Gastroesophageal sphincter (tissue), 4 donors: ENCODE results near the gene NGB. TPM values are rescaled to one million over a fixed set of nuclear protein-coding genes. Genes with fewer than 3 reads are reported as not detected.
A peak's percentile ranks its signal among the peaks of the same experiment; 100 is the strongest.

Source experiments
- ATAC-seq: fragments of 150-250 bp; one replicate; pipeline ENCODE4 v1.9.1; 2016; ENCODE audit warnings: mild to moderate bottlenecking, moderate library complexity
- H3K27ac ChIP-seq, 4 donors: fragments of 200-600 bp; sonication (generic) in 3 of 4; 1 replicate in 3 of 4; 2 replicates in 1 of 4; pipeline ENCODE4 v1.5.1; 2016 to 2019
- H3K27me3 ChIP-seq: fragments of 200-600 bp; sonication (generic); one replicate; pipeline ENCODE4 v1.5.1; 2019
- H3K36me3 ChIP-seq, 2 donors: fragments of 200-600 bp; sonication (generic); one replicate each; pipeline ENCODE4 v1.5.1; 2019; ENCODE audit warnings: control low read depth in 1 of 2
- H3K4me1 ChIP-seq, 3 donors: fragments of 200-600 bp; sonication (generic); 1 replicate in 2 of 3; 2 replicates in 1 of 3; pipeline ENCODE4 v1.5.1; 2016 to 2019; ENCODE audit warnings: control low read depth in 2 of 3
- H3K4me3 ChIP-seq, 2 donors: fragments of 200-600 bp; sonication (generic); one replicate each; pipeline ENCODE4 v1.5.1; 2019; ENCODE audit warnings: mild to moderate bottlenecking in 1 of 2, moderate library complexity in 1 of 2
- H3K9me3 ChIP-seq, 3 donors: fragments of 200-600 bp; sonication (generic); one replicate each; pipeline ENCODE4 v1.5.1; 2017 to 2019; ENCODE audit warnings: control low read depth in 2 of 3
- EP300 ChIP-seq: sonication (generic); formaldehyde crosslinking; IDR thresholded peaks from one replicate; pipeline ENCODE4 v1.6.1; 2017; ENCODE audit warnings: antibody characterized with exemption, mild to moderate bottlenecking
- POLR2A ChIP-seq, 2 donors: fragments of 450-650 bp; IDR thresholded peaks; one replicate each; pipeline ENCODE4 v1.6.1; 2017; ENCODE audit warnings: antibody characterized with exemption in 2 of 2, mild to moderate bottlenecking in 2 of 2, moderate library complexity in 1 of 2
- POLR2AphosphoS5 ChIP-seq: sonication (generic); formaldehyde crosslinking; IDR thresholded peaks from one replicate; pipeline ENCODE4 v1.6.1; 2017; ENCODE audit warnings: antibody characterized with exemption
- WGBS, 2 donors: methylation state at CpG; one replicate each; pipeline ENCODE4 v1.1.5; 2018; ENCODE audit warnings: low coverage in 1 of 2; 5-methylcytosine and 5-hydroxymethylcytosine counted together
- total RNA-seq, 4 donors: library from RNA; depleted of rRNA; stranded (reverse); fragments of >200 nt; gene quantifications; one replicate each; pipeline ENCODE4 v1.1.0, GENCODE V29; 2016
- TF ChIP-seq, protein P1 (sequence below), 4 experiments: fragments of 200-600 bp in 2 of 4; fragments of 450-650 bp in 2 of 4; sonication (generic) in 1 of 4; IDR thresholded peaks; one replicate each; pipeline ENCODE4 v1.5.1; 2017 to 2019; ENCODE audit warnings: antibody characterized with exemption in 4 of 4, mild to moderate bottlenecking in 2 of 4, moderate library complexity in 2 of 4

NGB gene
- total RNA-seq, 4 donors from 2014 or later = 0.27 to 2.0 (median 1.2) TPM; not detected in 1

DNA sequence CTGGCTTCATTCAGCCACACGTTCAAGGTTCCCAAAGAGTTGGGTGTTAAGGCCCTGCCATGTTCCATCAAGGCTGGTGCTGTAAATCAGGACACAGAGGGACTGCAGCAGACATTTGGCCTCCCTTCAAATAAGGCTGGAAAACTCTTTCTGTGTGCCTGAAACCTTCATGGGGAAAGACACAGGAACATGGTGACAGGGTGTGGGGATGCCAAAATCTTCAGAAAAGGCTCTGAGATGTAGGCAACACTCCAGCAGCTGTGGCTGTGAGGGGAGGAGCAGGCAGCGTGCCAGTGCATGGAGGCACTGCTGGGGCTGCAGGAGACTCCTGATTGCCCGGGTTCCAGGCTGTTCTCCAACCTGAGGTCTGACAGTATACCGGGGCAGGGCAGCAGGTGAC, 34.7 kb upstream of the NGB start:
- peak overlapping the region in 3 of 4 donors; percentile 21 to 39 (median 24) for H3K27ac ChIP-seq

DNA sequence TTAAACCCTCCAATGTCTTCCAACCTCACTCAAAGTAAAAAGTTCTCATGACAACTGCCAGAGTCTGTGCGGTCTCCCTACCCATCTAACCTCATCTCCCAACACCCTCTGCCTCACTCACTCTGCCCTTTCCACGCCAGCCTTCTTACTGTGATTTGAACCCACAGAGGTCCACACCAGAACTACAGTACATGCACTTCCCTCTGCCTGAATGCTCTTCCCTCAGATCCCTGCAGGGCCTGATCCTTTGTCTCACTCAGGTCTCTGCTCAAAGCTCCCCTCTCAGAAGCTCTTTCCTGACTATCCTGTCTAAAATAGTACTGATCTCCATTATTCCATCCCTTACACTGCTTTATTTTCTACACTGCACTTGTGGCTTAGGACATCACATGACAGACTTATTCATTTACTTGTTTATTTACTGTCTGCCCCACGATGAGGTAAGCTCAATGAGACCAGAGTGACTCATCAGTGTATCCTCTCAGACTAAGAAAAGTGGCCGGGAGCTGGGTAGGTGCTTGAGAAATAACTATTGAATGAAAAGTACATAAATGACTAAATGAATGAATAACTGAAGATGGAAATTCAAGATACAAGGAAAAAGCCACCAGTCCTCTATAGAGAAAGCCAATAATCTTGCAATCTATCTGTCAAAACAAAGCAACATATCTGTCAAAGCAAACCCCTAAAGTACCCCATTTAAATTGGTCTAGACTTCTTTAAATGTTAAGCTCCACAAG, 32.6 kb upstream of the NGB start:
- no peak for TF ChIP-seq EP300
- no peak for TF ChIP-seq POLR2AphosphoS5
- Histone ChIP-seq H3K4me1 (peaks cover 0 to 35% (median 0%) of the 10 kb centered on the region in 3 donors), H3K27ac (peak overlapping the region in 1 of 4 donors; percentile 30), H3K9me3 (no peaks in the 10 kb centered on the region), H3K27me3 (no peaks in the 10 kb centered on the region), H3K36me3 (peaks cover 0 to 74% of the 10 kb centered on the region in 2 donors), H3K4me3 (no peak overlapping the region)
- WGBS, 2 donors = 50 to 87% methylated on average over 2 to 4 of the region's 4 CpGs
- ATAC-seq = peak; percentile 81

More for the DNA sequence above, 34.7 kb upstream of the NGB start:
- Histone ChIP-seq H3K9me3 (no peaks in the 10 kb centered on the region), H3K4me3 (no peak overlapping the region), H3K4me1 (peaks cover 0 to 35% (median 0%) of the 10 kb centered on the region in 3 donors), H3K36me3 (peaks cover 0 to 60% of the 10 kb centered on the region in 2 donors), H3K27me3 (no peaks in the 10 kb centered on the region)
- 73 to 82% methylated on average over 3 to 4 of the region's 4 CpGs for WGBS, 2 donors
- TF ChIP-seq POLR2A (IDR thresholded peaks at IDR 0.05) (no peak), EP300 (no peak), POLR2AphosphoS5 (no peak)
- TF ChIP-seq, protein P1, sequence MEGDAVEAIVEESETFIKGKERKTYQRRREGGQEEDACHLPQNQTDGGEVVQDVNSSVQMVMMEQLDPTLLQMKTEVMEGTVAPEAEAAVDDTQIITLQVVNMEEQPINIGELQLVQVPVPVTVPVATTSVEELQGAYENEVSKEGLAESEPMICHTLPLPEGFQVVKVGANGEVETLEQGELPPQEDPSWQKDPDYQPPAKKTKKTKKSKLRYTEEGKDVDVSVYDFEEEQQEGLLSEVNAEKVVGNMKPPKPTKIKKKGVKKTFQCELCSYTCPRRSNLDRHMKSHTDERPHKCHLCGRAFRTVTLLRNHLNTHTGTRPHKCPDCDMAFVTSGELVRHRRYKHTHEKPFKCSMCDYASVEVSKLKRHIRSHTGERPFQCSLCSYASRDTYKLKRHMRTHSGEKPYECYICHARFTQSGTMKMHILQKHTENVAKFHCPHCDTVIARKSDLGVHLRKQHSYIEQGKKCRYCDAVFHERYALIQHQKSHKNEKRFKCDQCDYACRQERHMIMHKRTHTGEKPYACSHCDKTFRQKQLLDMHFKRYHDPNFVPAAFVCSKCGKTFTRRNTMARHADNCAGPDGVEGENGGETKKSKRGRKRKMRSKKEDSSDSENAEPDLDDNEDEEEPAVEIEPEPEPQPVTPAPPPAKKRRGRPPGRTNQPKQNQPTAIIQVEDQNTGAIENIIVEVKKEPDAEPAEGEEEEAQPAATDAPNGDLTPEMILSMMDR (IDR thresholded peaks at IDR 0.05) = no peak
- no peak for ATAC-seq

DNA sequence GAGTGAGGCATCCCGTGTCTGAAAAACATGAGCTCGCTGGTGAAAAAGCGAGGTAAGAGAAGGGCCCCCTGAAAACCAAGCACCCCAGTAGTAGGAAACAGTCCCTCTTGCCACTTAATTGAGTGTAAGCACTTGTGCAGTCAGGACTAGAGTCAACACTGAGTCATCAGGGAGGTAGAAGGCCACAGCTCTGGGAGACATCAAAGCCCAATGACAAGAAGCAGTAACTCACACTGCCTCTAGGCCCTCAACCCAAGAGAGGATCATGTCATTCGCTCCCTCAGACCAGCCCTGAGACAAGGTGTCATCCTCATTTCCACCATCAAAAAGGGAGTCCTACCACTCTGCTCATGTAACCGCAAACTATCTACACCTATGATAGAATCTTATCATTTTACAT, 31.9 kb upstream of the NGB start:
- TF ChIP-seq, protein P1 (IDR thresholded peaks at IDR 0.05) = no peak
- TF ChIP-seq POLR2AphosphoS5 = no peak
- no peak for TF ChIP-seq POLR2A (IDR thresholded peaks at IDR 0.05)
- no peak for TF ChIP-seq EP300
- peaks cover 0 to 80% of the 10 kb centered on the region in 2 donors for H3K36me3 ChIP-seq
- H3K4me3 ChIP-seq = no peak overlapping the region
- ATAC-seq = no peak
- no peaks in the 10 kb centered on the region for H3K27me3 ChIP-seq
- H3K4me1 ChIP-seq = peaks cover 0 to 35% (median 0%) of the 10 kb centered on the region in 3 donors
- 92% methylated on average over 4 to 5 of the region's 5 CpGs for WGBS, 2 donors
- peak overlapping the region in 1 of 4 donors; percentile 30 for H3K27ac ChIP-seq
- H3K9me3 ChIP-seq = no peaks in the 10 kb centered on the region

DNA sequence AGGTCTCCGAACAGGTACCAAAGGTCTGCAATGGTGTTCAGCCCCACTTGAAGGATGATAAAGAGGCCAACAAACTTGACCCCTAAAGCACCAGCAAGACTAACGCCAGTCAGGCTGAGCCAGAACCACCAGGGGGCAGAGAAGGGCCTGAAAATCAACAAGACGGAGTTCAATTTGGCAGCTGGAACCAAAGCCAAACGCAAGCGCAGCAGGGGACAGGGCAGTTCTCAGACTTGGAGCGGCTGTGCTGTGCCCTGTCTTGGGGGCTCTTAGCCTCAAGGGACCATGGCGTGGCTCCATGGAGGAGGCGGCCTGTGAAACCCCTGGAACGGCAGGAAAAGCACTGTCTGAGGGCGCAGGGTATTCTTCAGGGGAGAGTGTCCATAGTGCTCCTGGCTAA, 30.1 kb upstream of the NGB start:
- Histone ChIP-seq H3K36me3 (peaks cover 0 to 97% of the 10 kb centered on the region in 2 donors), H3K27me3 (no peaks in the 10 kb centered on the region), H3K4me3 (no peak overlapping the region), H3K9me3 (no peaks in the 10 kb centered on the region), H3K4me1 (peaks cover 0 to 21% (median 0%) of the 10 kb centered on the region in 3 donors), H3K27ac (no peak overlapping the region)
- no peak for ATAC-seq
- TF ChIP-seq POLR2A (IDR thresholded peaks at IDR 0.05) = no peak
- TF ChIP-seq, protein P1 (IDR thresholded peaks at IDR 0.05) = peak in 3 of 4 experiments; percentile 56 to 71 (median 61)
- 0% methylated on average over 4 of the region's 10 CpGs; no CpG with 5 or more reads in 1 of the 2 donors for WGBS, 2 donors

DNA sequence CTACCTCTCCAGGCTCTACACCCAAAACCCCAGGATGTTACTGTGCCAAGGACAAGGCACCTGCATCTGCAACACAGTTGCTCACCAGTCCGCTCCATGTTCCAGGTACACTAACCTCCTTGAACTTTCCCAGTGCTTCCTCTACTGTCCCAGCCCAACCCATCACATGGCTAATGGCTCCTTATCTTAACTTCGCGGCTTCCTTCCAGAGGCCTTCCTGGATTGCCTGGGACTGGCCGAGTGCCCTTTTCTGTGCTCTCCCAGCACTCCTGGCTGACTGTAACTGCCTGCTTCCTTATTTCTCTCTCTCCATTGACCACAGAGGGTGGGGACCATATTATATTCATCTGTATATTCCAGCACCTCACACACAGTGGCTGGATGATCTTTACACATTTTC, 28.8 kb upstream of the NGB start:
- no peaks in the 10 kb centered on the region for H3K9me3 ChIP-seq
- ATAC-seq = no peak
- H3K4me3 ChIP-seq = no peak overlapping the region
- peaks cover 0 to 14% (median 0%) of the 10 kb centered on the region in 3 donors for H3K4me1 ChIP-seq
- 66 to 100% methylated on average over 1 to 4 of the region's 4 CpGs for WGBS, 2 donors
- TF ChIP-seq EP300 (no peak), POLR2AphosphoS5 (no peak)
- no peaks in the 10 kb centered on the region for H3K27me3 ChIP-seq
- no peak overlapping the region for H3K27ac ChIP-seq
- peaks cover 0 to 95% of the 10 kb centered on the region in 2 donors for H3K36me3 ChIP-seq

DNA sequence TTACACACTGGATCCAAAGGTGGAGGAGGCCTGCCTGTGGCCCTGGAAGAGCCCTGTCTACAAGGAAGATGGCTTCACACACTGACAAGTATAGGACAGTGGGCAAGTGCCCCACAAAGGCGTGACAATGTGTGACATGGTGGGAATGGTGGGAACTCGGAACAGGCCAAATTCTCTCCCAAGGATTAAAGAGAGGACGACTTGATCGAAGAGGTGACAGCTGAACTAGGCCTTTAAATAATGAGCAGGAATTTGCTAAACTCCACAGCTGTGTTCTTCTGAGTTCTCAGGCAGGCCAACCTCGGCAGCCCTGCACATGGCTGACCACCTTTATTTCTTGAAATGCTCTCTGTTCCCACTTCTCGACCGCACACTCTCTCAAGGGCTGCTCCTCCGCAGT, 25.9 kb upstream of the NGB start:
- peaks cover 0 to 94% of the 10 kb centered on the region in 2 donors for H3K36me3 ChIP-seq
- TF ChIP-seq EP300 (no peak), POLR2AphosphoS5 (no peak), POLR2A (IDR thresholded peaks at IDR 0.05) (no peak)
- TF ChIP-seq, protein P1 (IDR thresholded peaks at IDR 0.05) = no peak
- H3K9me3 ChIP-seq = no peaks in the 10 kb centered on the region
- H3K27ac ChIP-seq = no peak overlapping the region
- H3K27me3 ChIP-seq = no peaks in the 10 kb centered on the region
- H3K4me3 ChIP-seq = no peak overlapping the region
- peaks cover 0 to 6% (median 0%) of the 10 kb centered on the region in 3 donors for H3K4me1 ChIP-seq
- no peak for ATAC-seq
- 82 to 90% methylated on average over 5 to 8 of the region's 8 CpGs for WGBS, 2 donors
